GM12878 (cell line): Measurements from ENCODE around the gene POMZP3.
A peak's percentile ranks its signal among the peaks of the same experiment; 100 is the strongest.
"Not testable (repeated sequence)": the region's sequence is repeated elsewhere in the genome, so short reads cannot be mapped to it uniquely, and the experiment has no call there.

Experiments used
- CREM ChIP-seq: IDR thresholded peaks from 2 replicates; pipeline ENCODE4 v1.6.1; 2014; ENCODE audit warnings: antibody characterized with exemption, low read depth
- CTCF ChIP-seq, 3 experiments: IDR thresholded peaks in 2 of 3; conservative IDR thresholded peaks in 1 of 3; 2 replicates each; pipeline ENCODE4 v1.5.1; 2011; ENCODE audit warnings: low read depth in 3 of 3, low read length in 3 of 3, mild to moderate bottlenecking in 3 of 3, control low read depth in 2 of 3, moderate library complexity in 2 of 3, inconsistent platforms in 1 of 3, mixed read lengths in 1 of 3; ENCODE audit not compliant: control insufficient read depth in 2 of 3, insufficient read depth in 1 of 3; ENCODE audit errors: extremely low read depth in 1 of 3
- IRF4 ChIP-seq: IDR thresholded peaks from 2 replicates; pipeline ENCODE4 v1.6.1; 2011; ENCODE audit warnings: low read depth, low read length
- SMAD5 ChIP-seq: IDR thresholded peaks from 2 replicates; pipeline ENCODE4 v1.6.1; 2016; ENCODE audit warnings: antibody characterized with exemption, low read depth
- SREBF2 ChIP-seq: IDR thresholded peaks from 2 replicates; pipeline ENCODE4 v1.6.1; 2012; ENCODE audit warnings: mild to moderate bottlenecking, low read length
- TARDBP ChIP-seq: IDR thresholded peaks from 2 replicates; pipeline ENCODE4 v1.6.1; 2016; ENCODE audit warnings: borderline replicate concordance
- TF ChIP-seq, protein P1 (sequence below): IDR thresholded peaks from 2 replicates; pipeline ENCODE4 v1.6.1; 2011; ENCODE audit warnings: mild to moderate bottlenecking, low read depth, low read length, moderate library complexity; ENCODE audit not compliant: insufficient replicate concordance

GRCh38 chr7:76626989-76627642 is at the start of gene POMZP3:
- TF ChIP-seq CTCF (IDR thresholded peaks at IDR 0.05 in 2 of 3, conservative IDR thresholded peaks at IDR 0.05 in 1 of 3; ENCODE audit: control insufficient read depth in 2 of 3, extremely low read depth in 1 of 3, insufficient read depth in 1 of 3, low read depth in 3 of 3, low read length in 3 of 3); SREBF2; SMAD5; TARDBP; IRF4: not testable (repeated sequence)
- TF ChIP-seq CREM = 0 out of 2 replicates have a peak, but pooled peaks have one; percentile 29
- TF ChIP-seq, protein P1, sequence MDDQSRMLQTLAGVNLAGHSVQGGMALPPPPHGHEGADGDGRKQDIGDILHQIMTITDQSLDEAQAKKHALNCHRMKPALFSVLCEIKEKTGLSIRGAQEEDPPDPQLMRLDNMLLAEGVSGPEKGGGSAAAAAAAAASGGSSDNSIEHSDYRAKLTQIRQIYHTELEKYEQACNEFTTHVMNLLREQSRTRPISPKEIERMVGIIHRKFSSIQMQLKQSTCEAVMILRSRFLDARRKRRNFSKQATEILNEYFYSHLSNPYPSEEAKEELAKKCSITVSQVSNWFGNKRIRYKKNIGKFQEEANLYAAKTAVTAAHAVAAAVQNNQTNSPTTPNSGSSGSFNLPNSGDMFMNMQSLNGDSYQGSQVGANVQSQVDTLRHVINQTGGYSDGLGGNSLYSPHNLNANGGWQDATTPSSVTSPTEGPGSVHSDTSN = not testable (repeated sequence)
